A549 (cell line): Measurements from ENCODE around the gene COPB2. TPM values are rescaled to one million over a fixed set of nuclear protein-coding genes. Genes with fewer than 3 reads are reported as not detected.

ENCODE experiments used
- ATAC-seq, 2 experiments: fragments of 200-7000 bp in 1 of 2; fragments of >200 bp in 1 of 2; cut with Nextera tagmentation in 1 of 2; cut with Tn5 transposase in 1 of 2; 3 replicates each; pipeline versions ENCODE4 v1.8.0 to v1.9.1; 2018 to 2020; ENCODE audit warnings: mild to moderate bottlenecking in 1 of 2, moderate library complexity in 1 of 2
- CTCF ChIA-PET: fragments of 300-600 bp; sonication (Branson Sonifier 250); formaldehyde crosslinking; extraction: SDS; loops from one replicate; lab custom pipeline; 2021; ENCODE audit warnings: antibody characterized with exemption, inconsistent platforms; lab: Yijun Ruan, JAX
- POLR2A ChIA-PET: fragments of 350-600 bp; formaldehyde crosslinking; extraction: SDS; loops from one replicate; lab custom pipeline; 2021; ENCODE audit warnings: antibody characterized with exemption, inconsistent platforms; lab: Yijun Ruan, JAX
- DNase-seq, 2 experiments: peaks; one replicate each; pipeline versions ENCODE4 v3.0.0 to v3.0.0-alpha.2; 2011 to 2016; ENCODE audit warnings: low read depth in 1 of 2, low spot score in 1 of 2
- FAIRE-seq: peaks from 2 replicates; lab custom pipeline; 2011; peaks lifted over from hg19 to GRCh38; lab: Jason Lieb, UNC
- H3K27ac ChIP-seq, 2 experiments: fragments of >200 bp; sonication (Bioruptor Twin); formaldehyde crosslinking; 3 replicates each; pipeline ENCODE4 v1.5.1; 2016 to 2017
- H3K4me1 ChIP-seq: fragments of >200 bp; sonication (Bioruptor Twin); formaldehyde crosslinking; 3 replicates; pipeline ENCODE4 v1.6.1; 2016
- H3K4me2 ChIP-seq: fragments of >200 bp; sonication (Bioruptor Twin); formaldehyde crosslinking; 3 replicates; pipeline ENCODE4 v1.6.1; 2016
- H3K4me3 ChIP-seq: fragments of >200 bp; sonication (Bioruptor Twin); formaldehyde crosslinking; 3 replicates; pipeline ENCODE4 v1.5.1; 2016
- H3K9me3 ChIP-seq: fragments of >200 bp; sonication (Bioruptor Twin); formaldehyde crosslinking; 3 replicates; pipeline ENCODE4 v1.6.1; 2016
- ATOH8 ChIP-seq: fragments of 250-450 bp; sonication (Bioruptor Pico); IDR thresholded peaks from 2 replicates; pipeline ENCODE4 v1.5.0; 2020; ENCODE audit warnings: low read depth, mild to moderate bottlenecking, moderate library complexity
- BCL3 ChIP-seq: fragments of >200 bp; sonication (Bioruptor Twin); formaldehyde crosslinking; IDR thresholded peaks from 3 replicates; pipeline ENCODE4 v1.6.1; 2016
- CEBPB ChIP-seq, 2 experiments: fragments of >200 bp in 1 of 2; sonication (Bioruptor Twin) in 1 of 2; formaldehyde crosslinking in 1 of 2; IDR thresholded peaks; 2 replicates each; pipeline ENCODE4 v1.6.1; 2012 to 2016
- CHD2 ChIP-seq: fragments of 150-350 bp; IDR thresholded peaks from 2 replicates; pipeline ENCODE4 v1.6.1; 2014; ENCODE audit warnings: low read length; ENCODE audit not compliant: partially characterized antibody
- EHF ChIP-seq: fragments of 250-450 bp; sonication (Bioruptor Pico); IDR thresholded peaks from 2 replicates; pipeline ENCODE4 v1.5.0; 2020; ENCODE audit warnings: mild to moderate bottlenecking
- EP300 ChIP-seq, 2 experiments: fragments of >200 bp; sonication (Bioruptor Twin); formaldehyde crosslinking; IDR thresholded peaks; 2 replicates in 1 of 2; 3 replicates in 1 of 2; pipeline ENCODE4 v1.6.1; 2016 to 2017
- ESRRA ChIP-seq: fragments of 150-350 bp; IDR thresholded peaks from 2 replicates; pipeline ENCODE4 v1.6.1; 2014; ENCODE audit warnings: mild to moderate bottlenecking, low read length, borderline replicate concordance
- HEYL ChIP-seq: fragments of 250-450 bp; sonication (Bioruptor Pico); IDR thresholded peaks from 2 replicates; pipeline ENCODE4 v1.8.0; 2021; ENCODE audit warnings: mild to moderate bottlenecking, moderate library complexity
- HOXB5 ChIP-seq: fragments of 250-450 bp; sonication (Bioruptor Pico); IDR thresholded peaks from 2 replicates; pipeline ENCODE4 v1.5.0; 2020; ENCODE audit warnings: mild to moderate bottlenecking, moderate library complexity
- JUN ChIP-seq, 2 experiments: fragments of >200 bp; sonication (Bioruptor Twin); formaldehyde crosslinking; IDR thresholded peaks; 2 replicates in 1 of 2; 3 replicates in 1 of 2; pipeline ENCODE4 v1.6.1; 2016 to 2017
- KDM1A ChIP-seq: fragments of 200-600 bp; sonication (generic); IDR thresholded peaks from 2 replicates; pipeline ENCODE4 v1.6.1; 2016; ENCODE audit warnings: low read depth, mild to moderate bottlenecking
- MAFK ChIP-seq: fragments of 450-650 bp; IDR thresholded peaks from 2 replicates; pipeline ENCODE4 v1.6.1; 2014; ENCODE audit not compliant: partially characterized antibody
- MAX ChIP-seq: IDR thresholded peaks from 2 replicates; pipeline ENCODE4 v1.6.1; 2012
- MYC ChIP-seq: IDR thresholded peaks from 2 replicates; pipeline ENCODE4 v1.6.1; 2012; ENCODE audit warnings: mild to moderate bottlenecking, inconsistent platforms, low read length, improper control_type of control experiment, borderline replicate concordance
- NFE2L2 ChIP-seq: fragments of 150-350 bp; conservative IDR thresholded peaks from 2 replicates; pipeline ENCODE4 v1.6.1; 2014; ENCODE audit warnings: low read length
- NR3C1 ChIP-seq: fragments of >200 bp; sonication (Bioruptor Twin); formaldehyde crosslinking; IDR thresholded peaks from 3 replicates; pipeline ENCODE4 v1.6.1; 2017
- POLR2AphosphoS2 ChIP-seq: conservative IDR thresholded peaks from 2 replicates; pipeline ENCODE4 v1.6.1; 2012; ENCODE audit warnings: low read length, improper control_type of control experiment, inconsistent platforms
- RARB ChIP-seq: fragments of 250-450 bp; sonication (Bioruptor Pico); IDR thresholded peaks from 2 replicates; pipeline ENCODE4 v1.8.0; 2021; ENCODE audit warnings: mild to moderate bottlenecking, moderate library complexity
- RCOR1 ChIP-seq: fragments of 150-350 bp; IDR thresholded peaks from 2 replicates; pipeline ENCODE4 v1.6.1; 2014; ENCODE audit warnings: antibody characterized with exemption, low read length, low read depth
- SMC3 ChIP-seq: fragments of >200 bp; sonication (Bioruptor Twin); formaldehyde crosslinking; IDR thresholded peaks from 3 replicates; pipeline ENCODE4 v1.6.1; 2018; ENCODE audit warnings: inconsistent platforms
- ZFP36 ChIP-seq: fragments of 450-650 bp; IDR thresholded peaks from 2 replicates; pipeline ENCODE4 v1.6.1; 2014; ENCODE audit warnings: borderline replicate concordance; ENCODE audit not compliant: partially characterized antibody
- ZSCAN20 ChIP-seq: fragments of 250-450 bp; sonication (Bioruptor Pico); IDR thresholded peaks from 2 replicates; pipeline ENCODE4 v1.8.0; 2022; ENCODE audit warnings: mild to moderate bottlenecking, moderate library complexity
- WGBS: methylation state at CpG from one replicate; pipeline ENCODE4 v1.1.6; 2017; ENCODE audit errors: missing lambda C conversion rate; 5-methylcytosine and 5-hydroxymethylcytosine counted together
- polyA plus RNA-seq, 4 experiments: library from polyadenylated mRNA; depleted of rRNA in 3 of 4; stranded (reverse); fragments of >200 nt; fragmentation: RNase III in 1 of 4; extraction: RNeasy Plus Mini Kit Qiagen cat#74134 plus additional on column Dnase treatment in 1 of 4; gene quantifications; 2 replicates in 3 of 4; 3 replicates in 1 of 4; pipeline ENCODE4 v1.2.3, GENCODE V29; 2011 to 2017
- TF ChIP-seq, protein P1 (sequence below): fragments of 200-600 bp; sonication (generic); IDR thresholded peaks from 2 replicates; pipeline ENCODE4 v1.6.1; 2016; ENCODE audit warnings: antibody characterized with exemption, mild to moderate bottlenecking, moderate library complexity
- TF ChIP-seq, protein P2 (sequence below): fragments of 250-450 bp; sonication (Bioruptor Pico); IDR thresholded peaks from 2 replicates; pipeline ENCODE4 v1.5.0; 2021; ENCODE audit warnings: mild to moderate bottlenecking, moderate library complexity, borderline replicate concordance

Gene COPB2
- polyA plus RNA-seq, 2 of the 4 experiments (the other 2 are of a cell fraction), result 109 to 124 TPM

- WGBS, result 85% methylated on average over 6 of the region's 6 CpGs
- Histone ChIP-seq H3K4me2 (no peak overlapping the region), H3K4me1 (peaks cover 17% of the 10 kb centered on the region), H3K4me3 (no peak overlapping the region), H3K27ac (peak overlapping the region in 1 of 2 experiments; percentile 64; a peak in 2 of 6 replicates), H3K9me3 (no peaks in the 10 kb centered on the region)
- FAIRE-seq (no peak), ATAC-seq (no peak), DNase-seq (no peak)
- ChIA-PET POLR2A (interaction anchor here (0.6 kb wide), 1 partner anchor 192 kb away, joined by 3 read pairs; no protein-coding TSS in a partner anchor), CTCF (interaction anchor here (1.0 to 10.6 kb wide), 6 partner anchors 10 to 207 kb away, joined by 3 to 55 read pairs (median 8); no protein-coding TSS in a partner anchor)
- TF ChIP-seq ESRRA, result no peak
- TF ChIP-seq NFE2L2, result no peak
- TF ChIP-seq CEBPB (IDR thresholded peaks at IDR 0.05), result no peak
- no peak for TF ChIP-seq POLR2AphosphoS2
- no peak for TF ChIP-seq EHF (CRISPR knock-in tag)
- TF ChIP-seq NR3C1, result no peak
- no peak for TF ChIP-seq BCL3
- TF ChIP-seq MYC, result no peak
- TF ChIP-seq ATOH8 (CRISPR knock-in tag), result no peak
- no peak for TF ChIP-seq RCOR1
- no peak for TF ChIP-seq CHD2
- TF ChIP-seq ZSCAN20 (CRISPR knock-in tag), result no peak
- no peak for TF ChIP-seq ZFP36
- TF ChIP-seq, protein P1, sequence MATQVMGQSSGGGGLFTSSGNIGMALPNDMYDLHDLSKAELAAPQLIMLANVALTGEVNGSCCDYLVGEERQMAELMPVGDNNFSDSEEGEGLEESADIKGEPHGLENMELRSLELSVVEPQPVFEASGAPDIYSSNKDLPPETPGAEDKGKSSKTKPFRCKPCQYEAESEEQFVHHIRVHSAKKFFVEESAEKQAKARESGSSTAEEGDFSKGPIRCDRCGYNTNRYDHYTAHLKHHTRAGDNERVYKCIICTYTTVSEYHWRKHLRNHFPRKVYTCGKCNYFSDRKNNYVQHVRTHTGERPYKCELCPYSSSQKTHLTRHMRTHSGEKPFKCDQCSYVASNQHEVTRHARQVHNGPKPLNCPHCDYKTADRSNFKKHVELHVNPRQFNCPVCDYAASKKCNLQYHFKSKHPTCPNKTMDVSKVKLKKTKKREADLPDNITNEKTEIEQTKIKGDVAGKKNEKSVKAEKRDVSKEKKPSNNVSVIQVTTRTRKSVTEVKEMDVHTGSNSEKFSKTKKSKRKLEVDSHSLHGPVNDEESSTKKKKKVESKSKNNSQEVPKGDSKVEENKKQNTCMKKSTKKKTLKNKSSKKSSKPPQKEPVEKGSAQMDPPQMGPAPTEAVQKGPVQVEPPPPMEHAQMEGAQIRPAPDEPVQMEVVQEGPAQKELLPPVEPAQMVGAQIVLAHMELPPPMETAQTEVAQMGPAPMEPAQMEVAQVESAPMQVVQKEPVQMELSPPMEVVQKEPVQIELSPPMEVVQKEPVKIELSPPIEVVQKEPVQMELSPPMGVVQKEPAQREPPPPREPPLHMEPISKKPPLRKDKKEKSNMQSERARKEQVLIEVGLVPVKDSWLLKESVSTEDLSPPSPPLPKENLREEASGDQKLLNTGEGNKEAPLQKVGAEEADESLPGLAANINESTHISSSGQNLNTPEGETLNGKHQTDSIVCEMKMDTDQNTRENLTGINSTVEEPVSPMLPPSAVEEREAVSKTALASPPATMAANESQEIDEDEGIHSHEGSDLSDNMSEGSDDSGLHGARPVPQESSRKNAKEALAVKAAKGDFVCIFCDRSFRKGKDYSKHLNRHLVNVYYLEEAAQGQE, result no peak
- no peak for TF ChIP-seq MAFK
These were observed 70.6 kb downstream of the COPB2 start for GRCh38 chr3:139318826-139319225.

DNA sequence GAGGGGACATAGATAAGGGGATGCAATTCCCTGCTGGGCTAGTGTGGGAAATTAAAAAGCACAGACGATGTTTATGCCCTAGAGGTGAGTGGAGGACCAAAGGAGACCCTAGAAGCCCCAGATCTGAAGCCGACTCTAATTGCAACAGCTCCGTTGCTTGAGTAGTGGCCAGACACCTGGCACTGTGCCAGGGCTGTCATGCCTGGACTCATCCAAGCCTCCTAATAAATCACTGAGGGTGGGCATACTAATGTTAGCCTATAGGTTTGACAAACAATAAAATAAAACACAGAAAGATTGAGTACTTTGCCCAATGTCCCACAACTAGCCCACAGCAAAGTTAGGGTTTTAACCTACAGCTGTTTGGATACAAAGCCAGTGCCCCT is 71.0 kb downstream of the COPB2 start:
- no peak for ATAC-seq
- no peaks in the 10 kb centered on the region for H3K9me3 ChIP-seq
- H3K4me3 ChIP-seq, result no peak overlapping the region
- H3K4me1 ChIP-seq, result peaks cover 17% of the 10 kb centered on the region
- ChIA-PET POLR2A (interaction anchor here (0.6 kb wide), 1 partner anchor 191 kb away, joined by 3 read pairs; no protein-coding TSS in a partner anchor), CTCF (interaction anchor here (2.2 to 10.6 kb wide), 4 partner anchors 10 to 206 kb away, joined by 8 to 55 read pairs (median 26); no protein-coding TSS in a partner anchor)
- no peak for DNase-seq
- TF ChIP-seq CEBPB (IDR thresholded peaks at IDR 0.05) (no peak), RCOR1 (no peak), HOXB5 (CRISPR knock-in tag) (no peak), JUN (IDR thresholded peaks at IDR 0.05) (no peak), CHD2 (no peak), MYC (no peak), SMC3 (no peak), MAX (no peak), NR3C1 (no peak), EHF (CRISPR knock-in tag) (no peak), HEYL (CRISPR knock-in tag) (no peak), RARB (CRISPR knock-in tag) (no peak), KDM1A (no peak), EP300 (IDR thresholded peaks at IDR 0.05) (no peak)
- TF ChIP-seq, protein P2, sequence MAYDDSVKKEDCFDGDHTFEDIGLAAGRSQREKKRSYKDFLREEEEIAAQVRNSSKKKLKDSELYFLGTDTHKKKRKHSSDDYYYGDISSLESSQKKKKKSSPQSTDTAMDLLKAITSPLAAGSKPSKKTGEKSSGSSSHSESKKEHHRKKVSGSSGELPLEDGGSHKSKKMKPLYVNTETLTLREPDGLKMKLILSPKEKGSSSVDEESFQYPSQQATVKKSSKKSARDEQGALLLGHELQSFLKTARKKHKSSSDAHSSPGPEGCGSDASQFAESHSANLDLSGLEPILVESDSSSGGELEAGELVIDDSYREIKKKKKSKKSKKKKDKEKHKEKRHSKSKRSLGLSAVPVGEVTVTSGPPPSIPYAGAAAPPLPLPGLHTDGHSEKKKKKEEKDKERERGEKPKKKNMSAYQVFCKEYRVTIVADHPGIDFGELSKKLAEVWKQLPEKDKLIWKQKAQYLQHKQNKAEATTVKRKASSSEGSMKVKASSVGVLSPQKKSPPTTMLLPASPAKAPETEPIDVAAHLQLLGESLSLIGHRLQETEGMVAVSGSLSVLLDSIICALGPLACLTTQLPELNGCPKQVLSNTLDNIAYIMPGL (CRISPR knock-in tag), result no peak
- TF ChIP-seq, protein P1, result no peak
- no peak overlapping the region for H3K4me2 ChIP-seq
- peak overlapping the region in 1 of 2 experiments; percentile 64; a peak in 3 of 6 replicates for H3K27ac ChIP-seq
- WGBS, result 65% methylated on average over 3 of the region's 3 CpGs
- FAIRE-seq, result no peak
